ENCODE measurements around the gene R3HDM4.
"Not testable (repeated sequence)": the region's sequence is repeated elsewhere in the genome, so short reads cannot be mapped to it uniquely, and the experiment has no call there.

Gene R3HDM4

GRCh38 chr19:855142-855541 is 57.9 kb downstream of the R3HDM4 start:
- no peaks in the 10 kb centered on the region for H3F3A ChIP-seq (ENCODE audit: low read depth)
- no peaks in the 10 kb centered on the region for H3K36me3 ChIP-seq (ENCODE audit: insufficient read depth, low read length)
- H3K4me2 ChIP-seq (ENCODE audit: low read depth, low read length, poor library complexity, severe bottlenecking), result no peak overlapping the region
- no peaks in the 10 kb centered on the region for H3K9me2 ChIP-seq (replicated peaks; ENCODE audit: low read depth, low read length)
- no peaks in the 10 kb centered on the region for H4K20me1 ChIP-seq (ENCODE audit: insufficient read depth, low read length, poor library complexity, severe bottlenecking)
- no peaks in the 10 kb centered on the region for H3K9me3 ChIP-seq (ENCODE audit: insufficient read depth, low read depth, low read length)
- H3K9ac ChIP-seq (ENCODE audit: low read depth, low read length, poor library complexity, severe bottlenecking), result no peak overlapping the region
- no peaks in the 10 kb centered on the region for H3K4me1 ChIP-seq (ENCODE audit: insufficient read depth, low read length, poor library complexity, severe bottlenecking)
- H3K27me3 ChIP-seq (ENCODE audit: insufficient read depth, low read length, poor library complexity, severe bottlenecking), result no peaks in the 10 kb centered on the region
- H3K79me2 ChIP-seq (ENCODE audit: insufficient read depth, low read length), result no peaks in the 10 kb centered on the region
- TF ChIP-seq CTCF (conservative IDR thresholded peaks at IDR 0.05; ENCODE audit: low read length), result no peak
- TF ChIP-seq EZH2phosphoT487 (IDR thresholded peaks at IDR 0.05; ENCODE audit: borderline replicate concordance), result no peak
- H2AFZ ChIP-seq (ENCODE audit: low read length), result no peak overlapping the region
- H3K4me3 ChIP-seq (ENCODE audit: low read length, poor library complexity, severe bottlenecking), result no peak overlapping the region

GRCh38 chr19:854549-854948 is 58.5 kb downstream of the R3HDM4 start:
- TF ChIP-seq CTCF (conservative IDR thresholded peaks at IDR 0.05; ENCODE audit: low read length), result no peak
- no peak for TF ChIP-seq EZH2phosphoT487 (IDR thresholded peaks at IDR 0.05; ENCODE audit: borderline replicate concordance)
- H3K27me3 ChIP-seq (ENCODE audit: insufficient read depth, low read length, poor library complexity, severe bottlenecking), result no peaks in the 10 kb centered on the region
- H2AFZ ChIP-seq (ENCODE audit: low read length), result no peak overlapping the region
- no peak overlapping the region for H3K9ac ChIP-seq (ENCODE audit: low read depth, low read length, poor library complexity, severe bottlenecking)
- H3F3A ChIP-seq (ENCODE audit: low read depth), result no peaks in the 10 kb centered on the region
- no peaks in the 10 kb centered on the region for H4K20me1 ChIP-seq (ENCODE audit: insufficient read depth, low read length, poor library complexity, severe bottlenecking)
- H3K9me2 ChIP-seq (replicated peaks; ENCODE audit: low read depth, low read length), result no peaks in the 10 kb centered on the region
- no peaks in the 10 kb centered on the region for H3K9me3 ChIP-seq (ENCODE audit: insufficient read depth, low read depth, low read length)
- no peaks in the 10 kb centered on the region for H3K4me1 ChIP-seq (ENCODE audit: insufficient read depth, low read length, poor library complexity, severe bottlenecking)
- no peaks in the 10 kb centered on the region for H3K79me2 ChIP-seq (ENCODE audit: insufficient read depth, low read length)
- no peak overlapping the region for H3K4me3 ChIP-seq (ENCODE audit: low read length, poor library complexity, severe bottlenecking)
- no peaks in the 10 kb centered on the region for H3K36me3 ChIP-seq (ENCODE audit: insufficient read depth, low read length)
- H3K4me2 ChIP-seq (ENCODE audit: low read depth, low read length, poor library complexity, severe bottlenecking), result no peak overlapping the region

- not testable (repeated sequence) for H3K9me2 ChIP-seq (replicated peaks; ENCODE audit: low read depth, low read length); H3K9me3 ChIP-seq (ENCODE audit: insufficient read depth, low read depth, low read length); H3K4me2 ChIP-seq (ENCODE audit: low read depth, low read length, poor library complexity, severe bottlenecking); H3K4me1 ChIP-seq (ENCODE audit: insufficient read depth, low read length, poor library complexity, severe bottlenecking); H3F3A ChIP-seq (ENCODE audit: low read depth); H4K20me1 ChIP-seq (ENCODE audit: insufficient read depth, low read length, poor library complexity, severe bottlenecking); H2AFZ ChIP-seq (ENCODE audit: low read length); H3K9ac ChIP-seq (ENCODE audit: low read depth, low read length, poor library complexity, severe bottlenecking); H3K27me3 ChIP-seq (ENCODE audit: insufficient read depth, low read length, poor library complexity, severe bottlenecking); H3K36me3 ChIP-seq (ENCODE audit: insufficient read depth, low read length); H3K4me3 ChIP-seq (ENCODE audit: low read length, poor library complexity, severe bottlenecking); H3K79me2 ChIP-seq (ENCODE audit: insufficient read depth, low read length)
Measured at GRCh38 chr19:853614-854220, 59.3 kb downstream of the R3HDM4 start.

- no peaks in the 10 kb centered on the region for H4K20me1 ChIP-seq (ENCODE audit: insufficient read depth, low read length, poor library complexity, severe bottlenecking)
- TF ChIP-seq CTCF (conservative IDR thresholded peaks at IDR 0.05; ENCODE audit: low read length) (no peak), EZH2phosphoT487 (IDR thresholded peaks at IDR 0.05; ENCODE audit: borderline replicate concordance) (no peak)
- no peak overlapping the region for H3K4me3 ChIP-seq (ENCODE audit: low read length, poor library complexity, severe bottlenecking)
- H3K9ac ChIP-seq (ENCODE audit: low read depth, low read length, poor library complexity, severe bottlenecking), result no peak overlapping the region
- H3K27me3 ChIP-seq (ENCODE audit: insufficient read depth, low read length, poor library complexity, severe bottlenecking), result no peaks in the 10 kb centered on the region
- no peaks in the 10 kb centered on the region for H3K9me2 ChIP-seq (replicated peaks; ENCODE audit: low read depth, low read length)
- H3K79me2 ChIP-seq (ENCODE audit: insufficient read depth, low read length), result no peaks in the 10 kb centered on the region
- H2AFZ ChIP-seq (ENCODE audit: low read length), result no peak overlapping the region
- H3K4me2 ChIP-seq (ENCODE audit: low read depth, low read length, poor library complexity, severe bottlenecking), result no peak overlapping the region
- no peaks in the 10 kb centered on the region for H3F3A ChIP-seq (ENCODE audit: low read depth)
- no peaks in the 10 kb centered on the region for H3K9me3 ChIP-seq (ENCODE audit: insufficient read depth, low read depth, low read length)
- no peaks in the 10 kb centered on the region for H3K4me1 ChIP-seq (ENCODE audit: insufficient read depth, low read length, poor library complexity, severe bottlenecking)
- no peaks in the 10 kb centered on the region for H3K36me3 ChIP-seq (ENCODE audit: insufficient read depth, low read length)
Measured at GRCh38 chr19:853014-853585, 59.9 kb downstream of the R3HDM4 start.

Data from Loucy (cell line).